BLaER1 (cell line): ENCODE measurements around the gene RAET1E.
"Not testable (repeated sequence)": the region's sequence is repeated elsewhere in the genome, so short reads cannot be mapped to it uniquely, and the experiment has no call there.

Source experiments
- H3K27ac ChIP-seq: shearing (Covaris generic); formaldehyde crosslinking; 2 replicates; pipeline ENCODE4 v1.8.1; 2022
- H3K27me3 ChIP-seq: shearing (Covaris generic); formaldehyde crosslinking; 2 replicates; pipeline ENCODE4 v1.8.1; 2022
- H3K36me3 ChIP-seq: shearing (Covaris generic); formaldehyde crosslinking; 2 replicates; pipeline ENCODE4 v1.8.1; 2022
- H3K4me1 ChIP-seq: shearing (Covaris generic); formaldehyde crosslinking; 2 replicates; pipeline ENCODE4 v1.8.1; 2022
- H3K4me2 ChIP-seq: shearing (Covaris generic); formaldehyde crosslinking; 2 replicates; pipeline ENCODE4 v1.8.1; 2022
- H3K4me3 ChIP-seq: shearing (Covaris generic); formaldehyde crosslinking; 2 replicates; pipeline ENCODE4 v1.8.1; 2022
- H3K9ac ChIP-seq: shearing (Covaris generic); formaldehyde crosslinking; 2 replicates; pipeline ENCODE4 v1.8.1; 2022
- H3K9me3 ChIP-seq: shearing (Covaris generic); formaldehyde crosslinking; 2 replicates; pipeline ENCODE4 v1.8.1; 2022
- H4K20me1 ChIP-seq: shearing (Covaris generic); formaldehyde crosslinking; 2 replicates; pipeline ENCODE4 v1.8.1; 2022
- Cebpa-rat ChIP-seq: shearing (Covaris generic); IDR thresholded peaks from 2 replicates; pipeline ENCODE4 v1.8.1; 2022

RAET1E gene

DNA sequence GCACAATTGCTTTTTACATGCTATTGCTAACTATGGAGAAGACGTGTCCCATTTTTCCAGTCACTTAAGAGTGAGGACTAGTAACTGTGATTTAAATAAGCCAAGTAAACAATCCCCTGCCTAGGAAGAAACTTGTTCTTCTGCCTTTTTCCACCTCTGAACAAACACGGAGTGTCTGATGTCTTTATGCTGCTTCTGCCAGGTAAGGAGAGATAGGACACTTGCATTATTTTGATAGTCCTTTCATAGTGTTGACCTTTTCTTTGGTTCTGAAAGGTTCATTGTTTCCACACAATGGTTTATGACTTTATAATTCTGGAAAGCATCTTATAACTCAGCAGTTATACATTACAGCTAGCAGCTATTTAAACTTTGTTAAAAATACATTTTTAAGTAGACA is 42.2 kb downstream of the RAET1E start:
- Histone ChIP-seq H3K36me3 (no peaks in the 10 kb centered on the region), H4K20me1 (peaks cover 16% of the 10 kb centered on the region), H3K4me3 (no peak overlapping the region), H3K4me1 (peaks cover 15% of the 10 kb centered on the region), H3K27ac (no peak overlapping the region), H3K27me3 (no peaks in the 10 kb centered on the region), H3K9me3 (no peaks in the 10 kb centered on the region), H3K9ac (no peak overlapping the region), H3K4me2 (no peak overlapping the region)
- TF ChIP-seq Cebpa-rat: no peak

DNA sequence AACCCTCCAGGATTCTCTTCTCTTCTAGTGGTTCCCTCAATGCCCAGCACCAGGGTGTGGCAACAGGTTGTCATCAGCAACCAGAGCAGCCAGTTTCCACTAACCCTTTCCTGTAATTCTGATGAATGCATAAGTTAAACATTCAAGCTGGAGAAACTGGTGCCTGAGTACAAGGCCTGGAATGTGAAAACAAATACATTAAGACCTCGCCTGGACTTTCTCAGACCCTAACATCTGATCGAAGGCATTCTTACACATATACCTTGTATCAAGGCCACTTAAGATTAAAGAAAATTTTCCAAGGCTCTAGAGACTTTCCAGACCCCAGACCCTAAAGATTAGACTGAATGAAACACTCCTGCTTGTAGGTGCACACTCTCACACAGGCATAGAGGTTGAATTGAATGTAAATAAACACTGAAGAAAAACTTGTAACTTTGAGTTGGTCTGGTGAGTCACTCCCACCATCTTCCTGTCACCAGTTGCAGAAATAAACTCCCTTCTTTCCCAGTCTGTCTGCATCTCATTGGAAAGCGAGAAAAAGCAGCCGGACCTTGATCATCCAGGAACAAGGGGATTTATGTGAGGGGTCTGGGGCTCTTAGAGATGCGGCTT is 42.8 kb downstream of the RAET1E start:
- no peak overlapping the region for H3K4me3 ChIP-seq
- no peak overlapping the region for H3K4me2 ChIP-seq
- no peaks in the 10 kb centered on the region for H3K36me3 ChIP-seq
- TF ChIP-seq Cebpa-rat: no peak
- peaks cover 13% of the 10 kb centered on the region for H3K4me1 ChIP-seq
- no peak overlapping the region for H3K9ac ChIP-seq
- no peaks in the 10 kb centered on the region for H3K27me3 ChIP-seq
- H3K9me3 ChIP-seq: no peaks in the 10 kb centered on the region
- H4K20me1 ChIP-seq: peaks cover 13% of the 10 kb centered on the region
- H3K27ac ChIP-seq: no peak overlapping the region

DNA sequence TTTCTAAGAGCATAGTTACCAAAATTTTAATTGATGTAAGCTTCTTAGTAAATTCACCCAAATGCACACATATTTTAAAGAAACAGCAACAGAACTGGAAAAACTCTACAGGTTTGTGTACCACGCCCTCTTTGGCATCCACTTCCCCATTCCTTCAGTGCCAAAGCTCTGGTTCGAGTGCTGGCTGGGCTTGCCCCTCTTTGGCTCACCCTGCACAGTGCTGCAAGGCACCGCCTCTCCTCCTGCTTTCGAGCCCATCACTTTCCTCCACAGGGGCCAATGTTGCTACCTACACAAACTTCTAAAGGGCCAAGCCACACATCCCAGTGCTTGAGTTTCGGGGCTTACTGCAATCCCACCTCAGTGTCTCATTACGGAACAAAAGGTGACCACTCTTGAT is 43.4 kb downstream of the RAET1E start:
- Histone ChIP-seq H3K4me3 (no peak overlapping the region), H4K20me1 (peaks cover 13% of the 10 kb centered on the region), H3K36me3 (no peaks in the 10 kb centered on the region), H3K4me1 (peaks cover 13% of the 10 kb centered on the region), H3K4me2 (no peak overlapping the region), H3K27ac (no peak overlapping the region), H3K9me3 (no peaks in the 10 kb centered on the region), H3K27me3 (no peaks in the 10 kb centered on the region), H3K9ac (no peak overlapping the region)
- no peak for TF ChIP-seq Cebpa-rat

DNA sequence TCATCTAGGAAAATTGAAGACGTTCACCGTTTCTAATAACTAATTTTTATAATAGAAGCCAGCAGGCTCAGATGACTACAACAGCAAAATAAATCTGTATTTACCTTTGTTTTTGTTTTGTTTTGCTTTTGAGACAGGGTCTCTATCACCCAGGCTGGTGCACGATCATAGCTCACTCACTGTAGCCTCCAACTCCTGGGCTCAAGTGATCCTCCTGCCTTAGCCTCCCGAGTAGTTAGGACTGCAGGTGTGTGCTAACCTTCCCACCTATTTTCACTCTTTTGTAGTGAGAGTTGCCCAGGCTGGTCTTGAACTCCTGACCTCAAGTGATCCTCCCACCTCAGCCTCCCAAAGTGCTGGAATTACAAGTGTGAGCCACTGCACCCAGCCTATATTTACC is 43.9 kb downstream of the RAET1E start:
- not testable (repeated sequence) for H3K27ac ChIP-seq

DNA sequence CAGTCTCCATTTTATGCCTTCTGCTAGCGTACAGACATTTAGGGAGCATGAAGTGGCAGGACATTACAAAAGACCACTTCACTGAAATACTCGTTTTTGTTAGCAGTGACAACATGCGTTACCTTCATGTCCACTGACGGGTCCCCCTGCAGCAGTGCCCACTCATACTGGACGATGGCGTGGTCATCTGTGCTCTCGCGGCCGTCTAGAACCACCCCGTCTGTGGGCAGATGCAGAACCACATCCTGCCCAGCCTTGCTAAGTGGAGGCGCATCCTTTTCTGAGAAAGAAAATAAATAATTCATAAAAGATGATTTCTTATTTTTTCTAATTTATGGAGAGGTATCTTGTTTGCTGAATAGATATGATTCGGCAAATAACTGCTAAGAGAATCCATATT is 45.0 kb downstream of the RAET1E start:
- Histone ChIP-seq H3K36me3 (no peaks in the 10 kb centered on the region), H3K9ac (no peak overlapping the region), H3K9me3 (no peaks in the 10 kb centered on the region), H3K27me3 (no peaks in the 10 kb centered on the region), H3K4me3 (no peak overlapping the region), H3K4me2 (no peak overlapping the region), H4K20me1 (peaks cover 13% of the 10 kb centered on the region), H3K4me1 (peaks cover 13% of the 10 kb centered on the region), H3K27ac (no peak overlapping the region)
- no peak for TF ChIP-seq Cebpa-rat

More for the DNA sequence above, 43.9 kb downstream of the RAET1E start:
- peaks cover 13% of the 10 kb centered on the region for H4K20me1 ChIP-seq
- H3K4me3 ChIP-seq, H3K9me3 ChIP-seq, H3K36me3 ChIP-seq, H3K9ac ChIP-seq, H3K27me3 ChIP-seq, H3K4me2 ChIP-seq: not testable (repeated sequence)
- peaks cover 13% of the 10 kb centered on the region for H3K4me1 ChIP-seq

DNA sequence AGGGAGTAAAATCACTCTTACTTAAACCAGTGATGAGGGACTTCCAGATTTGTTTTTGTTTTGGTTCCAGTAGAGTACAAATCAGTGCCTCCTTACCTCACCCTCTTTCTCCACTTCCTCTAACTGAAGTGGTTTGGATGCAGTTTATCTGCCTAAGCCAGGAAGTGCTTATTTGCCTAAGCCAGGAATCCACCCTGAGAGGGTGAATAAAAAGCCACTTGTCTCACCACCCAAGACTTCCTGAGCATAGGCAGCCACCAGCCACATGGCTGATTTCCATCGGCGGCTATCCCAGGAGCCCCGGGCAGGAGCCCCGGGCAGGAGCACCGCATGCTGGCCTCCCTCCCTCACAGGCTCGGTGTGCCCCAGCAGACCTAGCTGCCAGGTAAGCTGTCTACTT is 45.7 kb downstream of the RAET1E start:
- no peaks in the 10 kb centered on the region for H3K36me3 ChIP-seq
- no peaks in the 10 kb centered on the region for H3K9me3 ChIP-seq
- no peaks in the 10 kb centered on the region for H3K27me3 ChIP-seq
- H4K20me1 ChIP-seq: peaks cover 10% of the 10 kb centered on the region; the same call in 1 of the 2 replicates
- H3K9ac ChIP-seq: no peak overlapping the region
- peaks cover 13% of the 10 kb centered on the region for H3K4me1 ChIP-seq
- TF ChIP-seq Cebpa-rat: no peak
- H3K4me2 ChIP-seq: peak overlapping the region; percentile 59
- no peak overlapping the region for H3K27ac ChIP-seq
- no peak overlapping the region for H3K4me3 ChIP-seq

DNA sequence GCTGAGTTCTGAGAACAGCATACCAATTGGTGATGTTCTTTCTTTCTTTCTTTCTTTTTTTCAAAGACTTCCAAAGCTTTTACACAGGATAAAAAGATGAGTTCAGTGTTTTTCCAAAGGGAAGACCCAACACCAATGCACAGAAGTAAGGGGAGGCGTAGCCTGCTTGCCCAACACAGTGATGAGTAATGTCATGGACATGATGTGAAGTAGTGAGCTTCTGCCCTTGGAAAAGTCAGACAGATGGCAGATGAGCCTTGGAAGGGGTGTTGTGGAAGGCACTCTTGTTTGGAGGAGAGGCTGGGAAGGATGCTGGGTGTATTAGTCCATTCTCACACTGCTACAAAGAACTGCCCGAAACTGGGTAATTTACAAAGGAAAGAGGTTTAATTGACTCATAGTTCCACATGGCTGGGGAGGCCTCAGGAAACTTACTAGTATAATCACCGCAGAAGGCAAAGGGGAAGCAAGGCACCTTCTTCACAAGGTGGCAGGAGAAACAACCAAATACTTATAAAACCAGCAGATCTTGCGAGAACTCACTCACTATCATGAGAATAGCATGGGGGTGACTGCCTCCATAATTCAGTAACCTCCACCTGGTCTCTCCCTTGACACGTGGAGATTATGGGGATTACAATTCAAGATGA is 46.3 kb downstream of the RAET1E start:
- no peaks in the 10 kb centered on the region for H3K27me3 ChIP-seq
- H3K4me2 ChIP-seq: peak overlapping the region; percentile 59
- H3K4me3 ChIP-seq: no peak overlapping the region
- H3K9ac ChIP-seq: no peak overlapping the region
- no peak overlapping the region for H3K27ac ChIP-seq
- H4K20me1 ChIP-seq: peaks cover 4% of the 10 kb centered on the region; the same call in 1 of the 2 replicates
- H3K36me3 ChIP-seq: no peaks in the 10 kb centered on the region
- no peaks in the 10 kb centered on the region for H3K9me3 ChIP-seq
- peaks cover 13% of the 10 kb centered on the region for H3K4me1 ChIP-seq
- no peak for TF ChIP-seq Cebpa-rat

DNA sequence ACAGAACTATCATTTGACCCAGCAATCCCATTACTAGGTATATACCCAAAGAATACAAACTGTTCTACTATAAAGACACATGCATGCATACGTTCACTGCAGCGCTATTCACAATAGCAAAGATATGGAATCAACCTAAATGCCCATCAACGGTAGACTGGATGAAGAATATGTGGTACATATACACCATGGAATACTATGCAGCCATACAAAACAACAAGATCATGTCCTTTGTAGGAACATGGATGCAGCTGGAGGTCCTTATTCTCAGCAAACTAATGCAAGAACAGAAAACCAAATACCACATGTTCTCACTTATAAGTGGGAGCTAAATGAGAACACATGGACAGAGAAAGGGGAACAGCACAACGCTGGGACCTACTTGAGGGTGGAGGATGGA is 49.6 kb downstream of the RAET1E start:
- not testable (repeated sequence) for H4K20me1 ChIP-seq, H3K27ac ChIP-seq, H3K4me3 ChIP-seq, H3K36me3 ChIP-seq, H3K9me3 ChIP-seq, H3K4me2 ChIP-seq, H3K9ac ChIP-seq, H3K27me3 ChIP-seq
- H3K4me1 ChIP-seq: peaks cover 13% of the 10 kb centered on the region
